ENCODE measurements around the gene ERBB4. TPM values are rescaled to one million over a fixed set of nuclear protein-coding genes. Genes with fewer than 3 reads are reported as not detected.

The ERBB4 gene
- polyA plus RNA-seq, 1 experiment, result not detected

DNA sequence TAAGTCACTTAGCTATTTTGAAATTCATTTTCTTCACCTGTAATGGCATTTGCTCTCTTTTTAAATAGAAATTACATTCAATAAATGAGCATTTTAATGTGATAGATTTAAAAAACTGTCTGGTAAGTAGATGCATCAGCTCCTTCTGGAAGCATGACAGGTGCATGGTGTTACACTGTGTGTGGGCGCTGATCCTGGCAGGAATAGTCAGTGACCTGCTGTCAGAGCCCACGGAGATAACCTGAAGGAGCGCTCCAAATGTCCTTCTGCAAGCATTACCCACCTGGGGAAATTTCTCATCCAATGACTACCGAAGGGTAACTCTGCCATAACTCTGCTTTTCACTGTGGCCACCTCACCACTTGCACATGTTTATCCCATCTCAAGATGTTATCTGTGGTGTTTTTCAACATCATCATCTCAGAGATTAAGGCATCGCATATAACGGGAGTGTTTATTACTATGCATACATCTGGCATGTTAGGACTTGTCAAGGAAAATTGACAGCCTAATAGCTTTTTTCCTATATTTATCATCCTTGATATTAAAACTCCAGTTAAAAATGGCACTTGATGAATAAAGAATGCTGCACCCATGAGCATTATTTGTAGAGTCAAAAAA is 637.3 kb downstream of the ERBB4 start:
- POLR2A ChIA-PET, result no interaction called here
- Histone ChIP-seq H3K27me3 (ENCODE audit: control insufficient read depth, insufficient read depth, low read length) (no peaks in the 10 kb centered on the region), H3K4me3 (ENCODE audit: low read depth, low read length) (no peak overlapping the region), H3K9me3 (ENCODE audit: control insufficient read depth, insufficient read depth, low read length) (no peaks in the 10 kb centered on the region), H3K27ac (ENCODE audit: low read depth, low read length) (no peak overlapping the region)
- DNase-seq (ENCODE audit: low read depth, low spot score), result no peak
- CTCF ChIA-PET, result no interaction called here
- TF ChIP-seq, protein P1, sequence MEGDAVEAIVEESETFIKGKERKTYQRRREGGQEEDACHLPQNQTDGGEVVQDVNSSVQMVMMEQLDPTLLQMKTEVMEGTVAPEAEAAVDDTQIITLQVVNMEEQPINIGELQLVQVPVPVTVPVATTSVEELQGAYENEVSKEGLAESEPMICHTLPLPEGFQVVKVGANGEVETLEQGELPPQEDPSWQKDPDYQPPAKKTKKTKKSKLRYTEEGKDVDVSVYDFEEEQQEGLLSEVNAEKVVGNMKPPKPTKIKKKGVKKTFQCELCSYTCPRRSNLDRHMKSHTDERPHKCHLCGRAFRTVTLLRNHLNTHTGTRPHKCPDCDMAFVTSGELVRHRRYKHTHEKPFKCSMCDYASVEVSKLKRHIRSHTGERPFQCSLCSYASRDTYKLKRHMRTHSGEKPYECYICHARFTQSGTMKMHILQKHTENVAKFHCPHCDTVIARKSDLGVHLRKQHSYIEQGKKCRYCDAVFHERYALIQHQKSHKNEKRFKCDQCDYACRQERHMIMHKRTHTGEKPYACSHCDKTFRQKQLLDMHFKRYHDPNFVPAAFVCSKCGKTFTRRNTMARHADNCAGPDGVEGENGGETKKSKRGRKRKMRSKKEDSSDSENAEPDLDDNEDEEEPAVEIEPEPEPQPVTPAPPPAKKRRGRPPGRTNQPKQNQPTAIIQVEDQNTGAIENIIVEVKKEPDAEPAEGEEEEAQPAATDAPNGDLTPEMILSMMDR (IDR thresholded peaks at IDR 0.05; ENCODE audit: low read depth, low read length), result no peak

DNA sequence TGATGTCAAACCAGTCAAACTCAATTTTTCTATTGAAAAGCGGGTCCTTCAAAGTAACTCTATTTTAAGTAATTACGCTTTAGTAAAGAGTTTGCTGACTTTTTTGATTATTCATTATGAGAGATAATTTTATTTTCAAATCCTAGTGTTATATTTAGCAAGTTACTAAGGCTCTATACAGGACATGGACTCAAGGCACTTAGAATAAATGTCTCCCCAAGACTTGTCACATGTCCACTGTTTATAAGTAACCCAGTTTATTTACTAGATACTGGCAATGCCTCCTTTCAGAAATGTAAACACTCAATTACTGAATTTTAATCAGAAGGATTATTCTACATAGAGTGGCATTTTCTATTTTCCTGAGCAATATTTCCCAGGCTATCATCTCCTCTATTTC is 638.1 kb downstream of the ERBB4 start:
- no peak overlapping the region for H3K4me3 ChIP-seq (ENCODE audit: low read depth, low read length)
- no peaks in the 10 kb centered on the region for H3K9me3 ChIP-seq (ENCODE audit: control insufficient read depth, insufficient read depth, low read length)
- POLR2A ChIA-PET, result no interaction called here
- H3K27ac ChIP-seq (ENCODE audit: low read depth, low read length), result no peak overlapping the region
- CTCF ChIA-PET, result no interaction called here
- TF ChIP-seq, protein P1 (IDR thresholded peaks at IDR 0.05; ENCODE audit: low read depth, low read length), result no peak
- no peaks in the 10 kb centered on the region for H3K27me3 ChIP-seq (ENCODE audit: control insufficient read depth, insufficient read depth, low read length)
- DNase-seq (ENCODE audit: low read depth, low spot score), result no peak

DNA sequence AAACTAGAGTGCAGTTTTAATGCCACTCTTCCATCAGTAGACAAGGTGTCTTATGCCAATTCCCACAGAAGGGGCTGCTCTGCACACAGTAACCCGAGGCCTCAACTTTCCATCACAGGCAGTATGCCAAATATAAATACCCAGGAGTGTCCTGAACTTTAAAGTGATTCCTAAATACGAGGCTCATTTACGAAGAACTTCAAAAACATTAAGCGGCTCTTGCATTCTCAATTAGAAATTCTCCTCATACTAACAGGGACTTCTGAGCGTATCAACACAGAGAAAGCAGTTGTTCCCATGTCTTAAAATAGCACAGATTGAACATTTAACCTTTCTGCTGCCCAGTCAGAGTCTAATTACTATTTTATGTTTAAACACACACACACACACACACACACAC is 638.6 kb downstream of the ERBB4 start:
- TF ChIP-seq, protein P1 (IDR thresholded peaks at IDR 0.05; ENCODE audit: low read depth, low read length), result no peak
- H3K27me3 ChIP-seq (ENCODE audit: control insufficient read depth, insufficient read depth, low read length), result no peaks in the 10 kb centered on the region
- H3K27ac ChIP-seq (ENCODE audit: low read depth, low read length), result no peak overlapping the region
- CTCF ChIA-PET, result no interaction called here
- no peak for DNase-seq (ENCODE audit: low read depth, low spot score)
- no peak overlapping the region for H3K4me3 ChIP-seq (ENCODE audit: low read depth, low read length)
- H3K9me3 ChIP-seq (ENCODE audit: control insufficient read depth, insufficient read depth, low read length), result no peaks in the 10 kb centered on the region
- POLR2A ChIA-PET, result no interaction called here

DNA sequence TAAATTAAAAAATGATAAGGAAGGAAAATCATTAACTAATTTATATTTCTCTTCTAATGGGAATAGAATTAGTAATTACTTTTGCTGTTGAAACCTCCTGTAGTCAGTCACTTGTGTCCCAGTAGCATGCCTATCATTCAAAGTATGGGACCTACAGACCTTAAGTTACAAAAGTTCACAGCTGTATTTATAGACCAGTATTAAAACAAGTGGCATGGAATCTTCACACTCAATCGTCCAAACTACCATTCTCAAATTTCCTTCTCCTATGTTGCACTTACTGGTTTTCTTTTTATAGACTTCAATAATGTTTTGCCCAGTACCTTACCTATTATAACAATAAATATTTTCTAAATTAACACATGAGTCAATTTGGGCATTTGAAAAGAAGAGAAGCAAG is 639.9 kb downstream of the ERBB4 start:
- Histone ChIP-seq H3K27me3 (ENCODE audit: control insufficient read depth, insufficient read depth, low read length) (no peaks in the 10 kb centered on the region), H3K9me3 (ENCODE audit: control insufficient read depth, insufficient read depth, low read length) (no peaks in the 10 kb centered on the region), H3K27ac (ENCODE audit: low read depth, low read length) (no peak overlapping the region), H3K4me3 (ENCODE audit: low read depth, low read length) (no peak overlapping the region)
- POLR2A ChIA-PET, result no interaction called here
- no peak for DNase-seq (ENCODE audit: low read depth, low spot score)
- CTCF ChIA-PET, result no interaction called here
- TF ChIP-seq, protein P1 (IDR thresholded peaks at IDR 0.05; ENCODE audit: low read depth, low read length), result no peak

DNA sequence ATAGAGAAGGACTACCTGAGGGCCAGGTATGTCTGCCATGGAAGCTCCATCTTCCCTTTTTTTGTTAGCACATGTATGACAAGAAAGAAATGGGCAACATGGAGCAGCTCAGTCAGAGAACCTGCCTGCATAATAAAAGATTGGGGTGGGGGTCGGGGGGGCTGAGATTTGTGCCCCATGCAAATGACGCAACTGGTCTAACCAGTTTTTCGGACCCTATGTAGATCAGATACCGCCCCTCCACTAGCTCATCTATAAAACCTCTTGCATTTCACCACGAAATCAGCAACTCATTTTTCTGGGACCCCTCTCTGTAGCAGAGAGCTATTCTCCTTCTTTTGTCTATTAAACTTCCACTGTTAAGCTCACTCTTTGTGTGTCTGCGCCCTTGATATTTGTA is 657.2 kb downstream of the ERBB4 start:
- ChIA-PET CTCF (no interaction called here), POLR2A (no interaction called here)

More for the DNA sequence above, 657.2 kb downstream of the ERBB4 start:
- Histone ChIP-seq H3K4me3 (ENCODE audit: low read depth, low read length) (no peak overlapping the region), H3K27me3 (ENCODE audit: control insufficient read depth, insufficient read depth, low read length) (no peaks in the 10 kb centered on the region), H3K9me3 (ENCODE audit: control insufficient read depth, insufficient read depth, low read length) (peaks cover 3% of the 10 kb centered on the region; the same call in 1 of the 2 replicates), H3K27ac (ENCODE audit: low read depth, low read length) (no peak overlapping the region)
- DNase-seq (ENCODE audit: low read depth, low spot score), result no peak
- TF ChIP-seq, protein P1 (IDR thresholded peaks at IDR 0.05; ENCODE audit: low read depth, low read length), result no peak
